Measurements from ENCODE around the gene RNF40. TPM values are rescaled to one million over a fixed set of nuclear protein-coding genes. Genes with fewer than 3 reads are reported as not detected.

Gene RNF40
- total and polyA plus RNA-seq, 2 of the 8 experiments (the other 6 are each of a cell fraction or from before 2014, with no cell fraction given), result 38.5 to 68.7 TPM

- no peak overlapping the region for H3K27ac ChIP-seq (ENCODE audit: low read depth, low read length)
- no peak overlapping the region; the same call in 1 of the 2 replicates for H3K18ac ChIP-seq (ENCODE audit: extremely low read depth, low read length)
- peaks cover 0 to 6% (median 4%) of the 10 kb centered on the region in 4 experiments; a peak in 4 of 7 replicates for H3K4me1 ChIP-seq (replicated peaks in 1 of 4; ENCODE audit: control insufficient read depth in 3 of 4, insufficient read depth in 4 of 4, low read length in 3 of 4)
- no peak overlapping the region for H2BK120ac ChIP-seq (replicated peaks; ENCODE audit: low read depth, low read length)
- WGBS, 2 experiments (ENCODE audit: extremely low coverage in 1 of 2, insufficient coverage in 1 of 2, insufficient read length in 1 of 2, insufficient replicate concordance in 2 of 2, low coverage in 1 of 2, low lambda C conversion rate in 2 of 2, missing lambda C conversion rate in 1 of 2), result 66% methylated on average over 8 of the region's 8 CpGs; no CpG with 5 or more reads in 1 of the 2 experiments
- FAIRE-seq, result no peak
- H2BK15ac ChIP-seq (ENCODE audit: low read length), result no peak overlapping the region; the same call in 1 of the 2 replicates
- H3K79me1 ChIP-seq (ENCODE audit: low read depth, low read length), result no peaks in the 10 kb centered on the region
- peak overlapping the region; percentile 63 for H4K8ac ChIP-seq (ENCODE audit: extremely low read depth, insufficient read depth, low read length)
- H3K23me2 ChIP-seq (ENCODE audit: low read depth, low read length), result peaks cover 10% of the 10 kb centered on the region; the same call in 1 of the 2 replicates
- TF ChIP-seq KDM1A (IDR thresholded peaks at IDR 0.05; ENCODE audit: borderline replicate concordance, low read length) (peak; percentile 68; the same call in 1 of the 2 replicates), MAX (IDR thresholded peaks at IDR 0.05) (no peak)
- H3K4ac ChIP-seq (replicated peaks; ENCODE audit: insufficient read length, low read depth, low read length), result peak overlapping the region; percentile 78
- H3K36me3 ChIP-seq (ENCODE audit: control insufficient read depth in 2 of 4, insufficient read depth in 4 of 4, low read length in 3 of 4), result no peaks in the 10 kb centered on the region
- no peaks in the 10 kb centered on the region for H4K20me1 ChIP-seq (replicated peaks in 1 of 2; ENCODE audit: control insufficient read depth in 1 of 2, insufficient read depth in 2 of 2, low read length in 2 of 2)
- peak overlapping the region; percentile 80 for H2AFZ ChIP-seq (ENCODE audit: low read length)
- POLR2A ChIA-PET (ENCODE audit: partially characterized antibody), result interaction anchor here (0.6 to 4.0 kb wide), 17 partner anchors 8 to 278 kb away, joined by 3 to 40 read pairs (median 6); partner anchors contain the start of genes FBXL19, PHKG2 and ZNF629
- H3K4me3 ChIP-seq (ENCODE audit: extremely low read depth in 1 of 4, insufficient read depth in 2 of 4, low read depth in 3 of 4, low read length in 4 of 4), result peak overlapping the region; percentile 60 to 78 (median 68)
- no peak overlapping the region for H3K14ac ChIP-seq (ENCODE audit: insufficient read length)
- H3K9me3 ChIP-seq (ENCODE audit: insufficient read depth in 2 of 2, low read depth in 1 of 2, low read length in 1 of 2), result no peaks in the 10 kb centered on the region
- peak overlapping the region in 3 of 4 experiments; percentile 45 to 52 (median 51); a peak in 4 of 7 replicates for H3K9ac ChIP-seq (replicated peaks in 1 of 4; ENCODE audit: extremely low read depth in 1 of 4, low read depth in 3 of 4, low read length in 3 of 4)
- no peak overlapping the region for H2BK5ac ChIP-seq (ENCODE audit: low read depth, low read length)
- 0 out of 2 replicates have a peak overlapping the region, but pooled peaks have one; percentile 2 for H2BK12ac ChIP-seq (ENCODE audit: low read depth, low read length)
- peak overlapping the region; percentile 12 for H4K91ac ChIP-seq (replicated peaks; ENCODE audit: insufficient read length, low read length)
- peak overlapping the region; percentile 47 for H4K5ac ChIP-seq (ENCODE audit: insufficient read length, low read depth, low read length)
- no peaks in the 10 kb centered on the region for H3K79me2 ChIP-seq (ENCODE audit: control insufficient read depth in 1 of 2, insufficient read depth in 2 of 2, low read length in 2 of 2)
- no peak overlapping the region for H2BK20ac ChIP-seq (ENCODE audit: low read length)
- DNase-seq (ENCODE audit: low read depth in 1 of 2, low spot score in 2 of 2), result no peak
- H3K4me2 ChIP-seq (ENCODE audit: insufficient read depth in 1 of 2, low read depth in 2 of 2, low read length in 2 of 2), result peak overlapping the region; percentile 88 to 93
- H2AK5ac ChIP-seq (ENCODE audit: low read depth, low read length), result no peak overlapping the region
- peaks cover 0 to 18% (median 11%) of the 10 kb centered on the region in 4 experiments; a peak in 6 of 7 replicates for H3K27me3 ChIP-seq (replicated peaks in 1 of 4; ENCODE audit: control insufficient read depth in 3 of 4, extremely low read depth in 1 of 4, insufficient read depth in 3 of 4, low read length in 3 of 4)
- no peak overlapping the region for H3K23ac ChIP-seq (ENCODE audit: insufficient read length)
- CTCF ChIA-PET (ENCODE audit: partially characterized antibody), result interaction anchor here (0.8 to 4.5 kb wide), 11 partner anchors 8 to 375 kb away, joined by 3 to 21 read pairs (median 6); partner anchors contain the start of genes DCTPP1 and ZNF629
- H3K56ac ChIP-seq (replicated peaks; ENCODE audit: insufficient read length, low read depth, low read length), result no peak overlapping the region
Observed at GRCh38 chr16:30805056-30805369, 42.9 kb downstream of the RNF40 start.

Data from H1 (cell line).